ENCODE results near the gene ASS1.
A peak's percentile ranks its signal among the peaks of the same experiment; 100 is the strongest.

Gene ASS1

GRCh38 chr9:130452835-130453234 lies 8.1 kb downstream of the ASS1 start:
- no peak for DNase-seq (ENCODE audit: low read depth in 1 of 2, low spot score in 1 of 2)

- no peak for DNase-seq (ENCODE audit: low read depth in 1 of 2, low spot score in 1 of 2)
Measured at GRCh38 chr9:130453487-130453886, 8.7 kb downstream of the ASS1 start.

GRCh38 chr9:130454096-130454811 lies 9.5 kb downstream of the ASS1 start:
- no peak for DNase-seq (ENCODE audit: low read depth in 1 of 2, low spot score in 1 of 2)

- no peak for DNase-seq (ENCODE audit: low read depth in 1 of 2, low spot score in 1 of 2)
Measured at GRCh38 chr9:130454812-130455325, 10.1 kb downstream of the ASS1 start.

- no peak for DNase-seq (ENCODE audit: low read depth in 1 of 2, low spot score in 1 of 2)
Measured at GRCh38 chr9:130458027-130458803, 13.5 kb downstream of the ASS1 start.

- no peak for DNase-seq (ENCODE audit: low read depth in 1 of 2, low spot score in 1 of 2)
Measured at GRCh38 chr9:130458804-130459067, 14.0 kb downstream of the ASS1 start.

- no peak for DNase-seq (ENCODE audit: low read depth in 1 of 2, low spot score in 1 of 2)
Measured at GRCh38 chr9:130459151-130459550, 14.4 kb downstream of the ASS1 start.

GRCh38 chr9:130459941-130460669 lies 15.3 kb downstream of the ASS1 start:
- DNase-seq (ENCODE audit: low read depth in 1 of 2, low spot score in 1 of 2): no peak

- peak; percentile 62 to 66 for DNase-seq (ENCODE audit: low read depth in 1 of 2, low spot score in 1 of 2)
Measured at GRCh38 chr9:130461218-130461630, 16.5 kb downstream of the ASS1 start.

- DNase-seq (ENCODE audit: low read depth in 1 of 2, low spot score in 1 of 2): no peak
Measured at GRCh38 chr9:130461731-130462130, 17.0 kb downstream of the ASS1 start.

GRCh38 chr9:130462685-130463540 lies 18.2 kb downstream of the ASS1 start:
- no peak for DNase-seq (ENCODE audit: low read depth in 1 of 2, low spot score in 1 of 2)

- DNase-seq (ENCODE audit: low read depth in 1 of 2, low spot score in 1 of 2): no peak
Measured at GRCh38 chr9:130463763-130464745, 19.3 kb downstream of the ASS1 start.

- no peak for DNase-seq (ENCODE audit: low read depth in 1 of 2, low spot score in 1 of 2)
Measured at GRCh38 chr9:130465383-130466096, 20.8 kb downstream of the ASS1 start.

GRCh38 chr9:130466537-130467217 lies 21.9 kb downstream of the ASS1 start:
- no peak for DNase-seq (ENCODE audit: low read depth in 1 of 2, low spot score in 1 of 2)

GRCh38 chr9:130467316-130467715 lies 22.6 kb downstream of the ASS1 start:
- no peak for DNase-seq (ENCODE audit: low read depth in 1 of 2, low spot score in 1 of 2)

- DNase-seq (ENCODE audit: low read depth in 1 of 2, low spot score in 1 of 2): no peak
Measured at GRCh38 chr9:130468566-130468965, 23.8 kb downstream of the ASS1 start.

- DNase-seq (ENCODE audit: low read depth in 1 of 2, low spot score in 1 of 2): no peak
Measured at GRCh38 chr9:130470269-130470668, 25.5 kb downstream of the ASS1 start.

GRCh38 chr9:130470950-130471349 lies 26.2 kb downstream of the ASS1 start:
- DNase-seq (ENCODE audit: low read depth in 1 of 2, low spot score in 1 of 2): no peak
